ENCODE measurements around the gene UAP1. TPM values are rescaled to one million over a fixed set of nuclear protein-coding genes. Genes with fewer than 3 reads are reported as not detected.
"Not testable (repeated sequence)": the region's sequence is repeated elsewhere in the genome, so short reads cannot be mapped to it uniquely, and the experiment has no call there.

Gene UAP1
- total and polyA plus RNA-seq, 11 donors, result 18.1 to 34.3 (median 21.1) TPM

GRCh38 chr1:162596514-162597170, 35.1 kb downstream of the UAP1 start:
- no peak overlapping the region for H3K27ac ChIP-seq
- 73 to 98% (median 88%) methylated on average over 2 of the region's 2 CpGs for WGBS, 4 donors
- peaks cover 0 to 100% (median 74%) of the 10 kb centered on the region in 9 donors for H3K36me3 ChIP-seq
- TF ChIP-seq CTCF (IDR thresholded peaks at IDR 0.05) (no peak), POLR2A (IDR thresholded peaks at IDR 0.05) (no peak)
- ATAC-seq, result no peak
- no peak overlapping the region for H3K4me3 ChIP-seq
- DNase-seq, result no peak
- no peaks in the 10 kb centered on the region for H3K27me3 ChIP-seq
- H3K4me1 ChIP-seq, result no peaks in the 10 kb centered on the region
- H3K9me3 ChIP-seq, result no peaks in the 10 kb centered on the region
- intact Hi-C loops (cut with DNase I), result no loop called here

GRCh38 chr1:162599451-162599850, 37.9 kb downstream of the UAP1 start:
- H3K27ac ChIP-seq, result no peak overlapping the region
- no peak for ATAC-seq
- intact Hi-C loops (cut with DNase I), result no loop called here
- no peak overlapping the region for H3K4me3 ChIP-seq
- no peaks in the 10 kb centered on the region for H3K4me1 ChIP-seq
- peaks cover 0 to 89% (median 58%) of the 10 kb centered on the region in 9 donors for H3K36me3 ChIP-seq
- H3K27me3 ChIP-seq, result no peaks in the 10 kb centered on the region
- no peaks in the 10 kb centered on the region for H3K9me3 ChIP-seq
- no peak for DNase-seq
- TF ChIP-seq CTCF (IDR thresholded peaks at IDR 0.05) (no peak), POLR2A (IDR thresholded peaks at IDR 0.05) (no peak)
- WGBS, 4 donors, result 76 to 88% (median 85%) methylated on average over 1 of the region's 1 CpG

GRCh38 chr1:162603117-162603516, 41.6 kb downstream of the UAP1 start:
- H3K27me3 ChIP-seq; H3K9me3 ChIP-seq; H3K27ac ChIP-seq; H3K4me1 ChIP-seq; intact Hi-C loops (cut with DNase I); DNase-seq; ATAC-seq; H3K4me3 ChIP-seq: not testable (repeated sequence)
- WGBS, 4 donors, result 95 to 97% (median 96%) methylated on average over 2 of the region's 2 CpGs
- peaks cover 0 to 53% (median 43%) of the 10 kb centered on the region in 9 donors for H3K36me3 ChIP-seq

GRCh38 chr1:162605225-162605927, 43.9 kb downstream of the UAP1 start:
- peak in 1 of 4 donors; percentile 38 for ATAC-seq
- intact Hi-C loops (cut with DNase I), result no loop called here
- peaks cover 0 to 36% (median 22%) of the 10 kb centered on the region in 9 donors for H3K36me3 ChIP-seq
- TF ChIP-seq POLR2A (IDR thresholded peaks at IDR 0.05), result no peak
- peak overlapping the region in 1 of 12 donors; percentile 3 for H3K27ac ChIP-seq
- no peaks in the 10 kb centered on the region for H3K9me3 ChIP-seq
- no peaks in the 10 kb centered on the region for H3K4me1 ChIP-seq
- 93 to 97% (median 96%) methylated on average over 3 of the region's 3 CpGs for WGBS, 4 donors
- no peak overlapping the region for H3K4me3 ChIP-seq
- H3K27me3 ChIP-seq, result no peaks in the 10 kb centered on the region
- no peak for DNase-seq

GRCh38 chr1:162609306-162609705, 47.8 kb downstream of the UAP1 start:
- Histone ChIP-seq H3K27me3 (no peaks in the 10 kb centered on the region), H3K4me1 (peaks cover 0 to 14% (median 7%) of the 10 kb centered on the region in 12 donors), H3K9me3 (no peaks in the 10 kb centered on the region), H3K36me3 (peaks cover 0 to 5% (median 0%) of the 10 kb centered on the region in 9 donors), H3K27ac (peak overlapping the region in 1 of 12 donors; percentile 18), H3K4me3 (no peak overlapping the region)
- DNase-seq (no peak), ATAC-seq (peak in 1 of 4 donors; percentile 37)
- TF ChIP-seq POLR2A (IDR thresholded peaks at IDR 0.05) (no peak), CTCF (IDR thresholded peaks at IDR 0.05) (no peak)
- intact Hi-C loops (cut with DNase I), result no loop called here
- WGBS, 4 donors, result 48 to 89% (median 83%) methylated on average over 2 of the region's 2 CpGs
